ENCODE results near the gene ARFGEF3.
"Not testable (repeated sequence)": the region's sequence is repeated elsewhere in the genome, so short reads cannot be mapped to it uniquely, and the experiment has no call there.

ARFGEF3 gene

DNA sequence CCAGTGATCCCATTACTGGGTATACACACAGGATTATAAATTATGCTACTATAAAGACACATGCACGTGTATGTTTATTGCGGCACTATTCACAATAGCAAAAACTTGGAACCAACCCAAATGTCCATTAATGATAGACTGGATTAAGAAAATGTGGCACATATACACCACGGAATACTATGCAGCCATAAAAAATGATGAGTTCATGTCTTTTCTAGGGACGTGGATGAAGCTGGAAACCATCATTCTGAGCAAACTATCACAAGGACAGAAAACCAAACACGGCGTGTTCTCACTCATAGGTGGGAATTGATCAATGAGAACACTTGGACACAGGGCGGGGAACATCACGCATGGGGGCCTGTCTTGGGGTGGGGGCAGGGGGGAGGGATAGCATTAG, 206.9 kb downstream of the ARFGEF3 start:
- DNase-seq; intact Hi-C loops (cut with DNase I): not testable (repeated sequence)

DNA sequence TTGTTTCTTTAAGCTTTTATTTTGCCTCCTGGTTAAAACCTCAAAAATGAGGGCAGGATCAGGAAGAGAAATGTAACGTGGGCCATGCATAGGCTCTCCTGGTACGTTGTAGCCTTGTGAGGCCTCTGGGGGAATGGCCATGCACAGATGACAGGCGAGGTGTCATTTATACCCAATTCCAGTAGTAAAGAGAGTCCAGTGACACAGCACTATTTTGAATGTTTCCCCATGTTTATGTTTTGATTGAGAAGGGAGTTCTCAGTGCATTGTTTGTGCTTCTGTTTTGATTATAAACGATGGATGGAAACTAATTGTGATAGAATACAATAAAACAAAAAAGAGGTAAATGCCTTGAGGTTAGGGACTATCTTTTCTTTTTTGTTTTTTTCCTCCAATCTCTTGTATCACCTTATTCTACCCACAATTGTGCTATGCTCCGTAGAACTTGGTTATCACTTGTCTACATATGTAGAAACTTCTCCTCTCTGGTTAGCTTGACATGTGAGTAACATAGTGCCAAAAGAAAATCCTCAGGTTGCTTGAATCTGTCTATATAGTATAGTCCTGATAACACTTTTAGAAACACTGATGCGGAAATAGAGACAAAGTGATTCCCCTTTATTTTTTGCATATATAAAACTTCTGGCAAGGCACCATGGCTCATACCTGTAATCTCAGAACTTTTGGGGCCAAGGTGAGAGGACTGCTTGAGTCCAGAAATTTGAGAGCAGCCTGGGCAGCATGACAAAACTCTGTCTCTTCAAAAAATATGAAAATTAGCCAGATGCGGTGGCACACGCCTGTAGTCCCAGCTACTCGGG, 209.1 kb downstream of the ARFGEF3 start:
- DNase-seq: no peak
- intact Hi-C loops (cut with DNase I): no loop called here

DNA sequence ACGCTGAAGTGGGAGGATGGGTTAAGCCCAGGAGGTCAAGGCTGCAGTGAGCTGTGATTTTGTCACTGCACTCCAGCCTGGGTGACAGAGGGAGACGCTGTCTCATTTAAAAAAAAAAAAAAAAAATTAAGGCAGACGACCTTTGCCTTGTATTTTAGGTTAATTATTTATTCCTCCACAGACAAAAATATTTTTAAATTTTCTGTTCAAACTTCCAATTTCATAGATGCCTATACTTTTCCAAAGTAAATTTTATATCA, 209.6 kb downstream of the ARFGEF3 start:
- intact Hi-C loops (cut with DNase I): no loop called here
- no peak for DNase-seq

DNA sequence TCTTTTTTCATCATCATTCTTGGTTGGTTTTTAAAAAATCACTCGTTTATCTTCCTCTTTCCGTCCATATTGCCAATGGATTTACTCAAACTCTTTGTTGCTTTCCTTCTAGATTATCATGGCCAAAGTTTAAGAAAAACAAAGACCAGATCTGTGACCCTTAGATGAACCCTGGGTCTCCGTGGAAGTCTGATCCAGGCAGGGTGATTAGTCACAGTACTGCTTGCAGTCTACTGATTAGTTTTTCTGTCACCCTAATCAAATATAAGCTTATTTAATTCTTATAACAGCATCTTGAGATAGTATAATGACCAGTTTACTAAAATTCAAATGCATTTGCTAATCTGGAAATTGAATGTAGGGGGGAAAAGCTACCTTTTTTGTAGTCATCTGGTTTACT, 210.0 kb downstream of the ARFGEF3 start:
- intact Hi-C loops (cut with DNase I): no loop called here
- DNase-seq: no peak

DNA sequence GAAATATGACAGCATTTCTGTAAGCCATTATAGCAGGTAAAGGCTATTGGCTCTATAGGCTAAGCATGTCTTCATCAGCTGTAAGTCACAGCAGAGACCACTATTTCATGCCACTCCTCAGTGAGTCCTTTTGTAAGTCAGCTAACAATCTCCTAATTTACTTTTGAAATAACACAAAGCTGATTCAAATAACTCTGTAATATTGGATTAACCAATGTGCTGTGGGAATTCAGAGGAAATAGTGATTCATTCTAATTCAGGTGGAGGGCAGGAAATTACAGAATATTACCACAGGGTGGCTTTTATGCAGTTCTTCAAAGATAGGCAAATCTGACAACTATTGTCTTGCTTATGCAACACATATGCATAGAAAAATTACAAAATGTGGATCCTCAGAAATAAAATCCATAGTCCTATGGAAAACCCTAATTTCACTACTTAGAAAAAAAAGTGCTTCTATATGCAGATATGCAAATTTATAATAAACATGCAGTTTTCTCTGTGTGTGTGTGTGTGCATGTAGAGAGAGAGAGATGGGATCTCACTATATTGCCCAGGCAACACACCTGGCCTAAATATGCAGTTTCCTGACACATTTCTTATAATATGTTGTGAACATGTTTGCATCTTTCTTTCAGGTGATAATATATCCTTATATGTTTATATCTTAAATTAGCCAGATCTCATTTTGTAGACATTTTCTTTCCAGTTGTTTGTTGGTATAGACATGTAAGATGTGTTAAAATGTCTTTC, 211.1 kb downstream of the ARFGEF3 start:
- no peak for DNase-seq
- intact Hi-C loops (cut with DNase I): no loop called here

DNA sequence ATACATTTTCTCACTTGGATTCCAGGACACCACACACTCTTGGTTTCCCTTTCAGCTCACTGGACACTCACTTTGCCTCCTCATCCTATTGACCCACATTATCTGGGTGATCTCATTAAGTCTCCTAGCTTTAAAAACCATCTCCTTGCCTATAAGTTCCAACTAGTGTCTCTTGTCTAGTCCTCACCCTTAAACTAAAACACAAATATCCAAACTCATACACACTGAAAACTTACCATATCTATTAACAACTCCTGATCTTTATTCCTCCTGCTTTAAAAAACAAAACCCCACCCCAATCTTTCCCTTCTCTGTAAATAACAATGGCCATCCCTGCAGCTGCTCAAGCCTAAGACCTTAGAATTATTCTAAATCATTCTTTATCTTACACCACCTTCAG, 212.5 kb downstream of the ARFGEF3 start:
- intact Hi-C loops (cut with DNase I): no loop called here
- DNase-seq: no peak

DNA sequence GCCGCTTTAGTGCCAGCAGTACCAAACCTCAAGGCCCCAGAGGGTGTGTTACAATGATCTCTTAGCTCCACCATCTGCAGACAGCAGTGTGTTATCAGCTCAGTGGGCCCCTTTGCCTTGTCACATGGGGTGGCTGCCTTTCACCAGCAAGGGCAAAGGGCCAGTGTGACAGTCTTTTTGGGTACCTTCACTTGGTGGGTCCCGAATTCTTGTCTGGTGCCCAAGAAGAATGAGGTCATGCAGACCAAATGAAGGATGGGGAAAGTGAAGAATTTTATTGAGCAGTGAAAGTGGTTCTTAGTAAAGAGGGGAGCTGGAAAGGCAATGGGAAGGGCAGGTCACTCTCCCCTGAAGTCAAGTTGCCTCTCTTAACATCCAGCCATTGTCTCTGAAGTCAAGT, 213.1 kb downstream of the ARFGEF3 start:
- no peak for DNase-seq
- intact Hi-C loops (cut with DNase I): no loop called here

DNA sequence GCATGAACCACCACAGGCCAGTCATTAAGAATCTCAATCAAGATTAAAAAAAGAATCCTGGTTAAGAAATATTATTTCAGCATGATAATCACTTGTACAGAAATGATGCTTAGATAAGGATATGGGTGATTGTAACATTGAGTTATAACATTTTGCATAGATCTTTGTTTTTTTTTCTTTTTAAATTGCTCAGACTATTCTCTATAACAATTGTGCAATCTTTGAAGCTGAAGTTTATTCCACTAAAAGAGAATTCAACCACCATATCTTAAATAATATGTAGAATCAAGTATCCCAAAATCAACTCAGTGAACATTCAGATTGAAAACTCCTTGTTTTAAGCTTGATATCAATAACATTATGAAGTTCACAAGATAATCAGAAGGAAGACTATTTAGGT, 215.3 kb downstream of the ARFGEF3 start:
- intact Hi-C loops (cut with DNase I): no loop called here
- no peak for DNase-seq

DNA sequence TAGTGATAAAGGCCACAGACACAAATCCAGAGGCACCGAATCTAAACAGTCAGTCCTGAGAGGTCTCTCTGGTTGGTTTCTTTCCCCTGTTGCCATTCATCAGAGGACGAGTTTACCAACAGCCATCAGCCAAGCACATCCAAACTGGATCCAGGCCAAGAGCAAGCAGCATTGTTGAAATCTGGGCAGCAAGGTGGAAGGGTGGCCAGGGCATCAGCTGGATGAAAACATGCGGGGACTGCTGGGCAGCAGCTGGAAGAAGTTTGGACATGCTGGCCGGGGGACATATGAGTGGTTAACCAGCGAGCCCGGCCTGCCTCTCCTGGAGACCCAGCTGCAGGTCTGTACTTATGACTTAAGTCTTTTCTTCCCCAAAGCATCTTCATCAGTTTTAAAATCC, 216.1 kb downstream of the ARFGEF3 start, which contains the start of gene SMIM28:
TSS of gene SMIM28 (plus strand) at position 62 of the 400 bp plus-strand sequence. CDS start at position 230, 168 bp downstream.
- no peak for DNase-seq
- intact Hi-C loops (cut with DNase I): no loop called here

DNA sequence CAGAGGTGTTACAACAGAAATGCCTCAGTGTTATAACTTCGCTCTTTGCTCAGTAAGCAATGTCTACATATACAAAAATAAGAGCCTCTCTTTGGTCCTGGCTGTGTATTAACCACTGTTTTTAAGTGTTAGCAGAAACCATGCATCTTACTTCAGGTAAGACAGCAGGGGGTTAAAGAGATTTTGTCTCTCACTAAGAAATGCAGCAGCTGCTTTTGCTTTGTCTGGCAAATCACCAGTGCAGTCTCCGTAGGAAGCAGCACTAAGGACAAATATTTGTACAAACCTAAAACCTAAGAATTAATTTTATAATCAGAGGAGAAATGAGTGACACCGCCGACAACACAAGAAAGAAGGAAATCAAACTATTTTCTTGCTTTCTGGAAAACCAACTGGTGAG, 216.7 kb downstream of the ARFGEF3 start:
- intact Hi-C loops (cut with DNase I): no loop called here

DNA sequence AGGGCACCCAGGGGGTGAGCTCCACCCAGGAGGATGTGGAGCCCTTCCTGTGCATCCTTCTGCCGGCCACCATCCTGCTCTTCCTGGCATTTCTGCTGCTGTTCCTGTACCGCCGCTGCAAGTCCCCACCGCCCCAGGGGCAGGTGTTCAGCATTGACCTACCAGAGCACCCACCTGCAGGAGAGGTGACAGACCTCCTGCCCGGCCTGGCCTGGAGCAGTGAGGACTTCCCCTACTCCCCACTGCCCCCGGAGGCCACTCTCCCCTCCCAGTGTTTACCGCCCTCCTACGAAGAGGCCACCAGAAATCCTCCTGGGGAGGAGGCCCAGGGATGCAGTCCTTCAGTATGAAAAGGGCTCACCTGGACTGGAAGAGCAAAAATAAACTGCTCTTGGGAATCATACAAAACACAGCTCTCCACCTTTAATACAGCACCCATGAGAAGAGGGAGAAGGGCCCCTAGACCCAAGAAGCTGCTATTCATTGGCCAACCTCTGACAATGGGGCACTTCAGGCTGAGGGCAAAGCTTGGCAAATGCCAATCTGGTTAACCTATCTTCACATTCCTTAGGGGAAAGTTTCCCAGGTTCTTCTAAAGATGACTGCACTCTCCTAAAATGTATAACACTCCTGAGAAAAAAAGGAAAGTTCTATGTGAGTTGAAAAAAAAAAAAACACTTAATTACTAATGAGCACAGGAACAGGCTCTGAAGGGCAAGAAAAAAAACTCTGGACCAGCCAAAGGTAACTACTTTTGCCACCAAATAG, 220.9 kb downstream of the ARFGEF3 start:
- intact Hi-C loops (cut with DNase I): no loop called here
- no peak for DNase-seq

More for the DNA sequence above, 216.7 kb downstream of the ARFGEF3 start:
- DNase-seq: no peak

DNA sequence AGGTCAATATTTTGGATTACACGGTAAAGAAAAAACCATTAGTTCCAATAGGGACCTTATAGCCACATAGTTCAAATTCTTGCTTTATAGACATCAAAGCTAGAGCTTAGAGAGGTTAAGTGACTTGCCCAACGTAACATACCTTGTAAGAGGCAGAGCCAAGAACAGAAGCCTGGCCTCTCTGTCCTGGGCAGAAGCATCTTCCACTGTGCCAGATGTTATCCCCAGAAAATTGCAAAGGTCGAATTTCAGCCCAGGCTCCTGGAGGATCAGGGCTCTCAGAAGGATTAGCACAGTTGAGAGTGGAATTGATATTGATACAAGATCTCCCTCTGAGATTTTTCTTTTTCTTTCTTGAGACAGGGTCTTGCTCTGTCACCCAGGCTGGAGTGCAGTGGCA, 222.0 kb downstream of the ARFGEF3 start:
- intact Hi-C loops (cut with DNase I): no loop called here
- DNase-seq: no peak

DNA sequence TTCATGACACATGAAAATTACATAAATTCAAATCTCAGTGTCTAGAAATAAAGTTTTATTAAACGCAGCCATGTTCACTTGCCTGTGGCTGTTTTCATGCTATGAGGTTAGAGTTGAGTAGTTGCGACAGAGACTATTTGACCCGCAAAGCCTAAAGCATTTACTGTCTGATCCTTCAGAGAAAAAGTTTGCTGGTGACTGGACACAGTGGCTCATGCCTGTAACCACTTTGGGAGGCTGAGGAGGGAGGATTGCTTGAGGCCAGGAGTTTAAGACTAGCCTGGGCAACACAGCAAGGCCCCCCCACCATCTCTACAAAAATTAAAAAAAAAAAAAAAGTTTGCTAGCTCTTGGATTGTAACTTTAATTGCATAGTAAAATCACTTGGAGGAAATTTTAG, 225.2 kb downstream of the ARFGEF3 start:
- DNase-seq: no peak
- intact Hi-C loops (cut with DNase I): no loop called here

DNA sequence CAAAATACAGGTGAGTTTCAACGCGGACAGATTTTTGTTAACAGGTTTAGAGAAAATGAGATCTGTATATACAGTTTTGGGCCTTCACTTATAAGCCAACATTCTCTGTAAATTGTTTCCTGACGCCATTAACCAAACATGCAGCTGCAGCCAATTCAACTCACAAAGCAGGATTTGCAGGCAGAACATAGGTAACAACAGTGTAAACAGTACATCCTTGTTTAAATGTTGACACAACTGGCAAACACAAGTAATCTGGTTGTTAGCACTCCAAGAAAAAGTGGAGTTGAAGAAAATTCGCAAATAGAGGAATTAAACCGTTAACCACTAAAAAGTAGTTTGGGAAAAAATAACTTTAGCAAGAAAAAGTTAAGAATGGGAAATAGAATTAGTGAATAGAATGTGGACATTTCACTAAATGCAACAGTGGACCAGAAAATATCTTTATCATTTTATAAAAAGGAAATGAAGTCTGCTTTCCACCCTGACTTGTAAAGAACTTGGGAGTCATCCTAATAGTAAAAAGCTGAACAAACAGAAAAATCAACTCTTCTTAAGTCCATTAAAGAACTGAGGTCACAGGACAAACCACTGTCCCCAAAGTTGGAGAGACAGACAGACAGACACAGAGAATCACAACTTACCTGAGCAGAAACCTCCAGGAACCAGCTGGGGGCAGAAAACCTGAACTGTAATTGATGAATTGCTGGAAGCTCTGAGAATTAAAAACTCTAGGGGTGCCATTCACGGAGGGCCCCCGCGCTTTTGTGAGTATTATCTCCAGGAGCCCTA, 226.0 kb downstream of the ARFGEF3 start:
- no peak for DNase-seq
- intact Hi-C loops (cut with DNase I): no loop called here

DNA sequence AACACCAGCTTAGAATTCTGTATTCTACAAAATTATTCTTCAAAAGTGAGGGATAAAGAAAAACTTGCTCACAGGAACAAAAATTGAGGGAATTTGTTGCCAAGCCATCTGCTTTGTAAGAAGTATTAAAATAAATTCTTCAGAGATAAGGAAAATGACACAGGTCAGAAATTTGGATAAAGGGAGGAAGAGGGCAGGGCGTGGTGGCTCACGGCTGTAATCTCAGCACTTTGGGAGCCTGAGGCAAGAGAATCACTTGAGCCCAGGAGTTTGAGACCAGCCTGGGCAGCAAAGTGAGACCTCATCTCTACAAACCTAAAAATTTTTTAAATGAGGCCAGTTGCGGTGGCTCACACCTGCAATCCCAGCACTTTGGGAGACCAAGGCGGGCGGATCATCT, 227.8 kb downstream of the ARFGEF3 start:
- DNase-seq: no peak
- intact Hi-C loops (cut with DNase I): no loop called here

All from head of caudate nucleus (tissue), 42 donors.